HUES48 (cell line): Measurements from ENCODE around the gene ZXDC.
A peak's percentile ranks its signal among the peaks of the same experiment; 100 is the strongest.

ENCODE experiments used
- H3K27ac ChIP-seq: one replicate; pipeline ENCODE4 v1.7.0; 2013; ENCODE audit warnings: low read depth, low read length, inconsistent platforms
- H3K27me3 ChIP-seq: 2 replicates; pipeline ENCODE4 v1.6.1; 2013; ENCODE audit warnings: mild to moderate bottlenecking, low read length; ENCODE audit not compliant: control insufficient read depth, insufficient read depth
- H3K36me3 ChIP-seq: 2 replicates; pipeline ENCODE4 v1.6.1; 2013; ENCODE audit warnings: low read length; ENCODE audit not compliant: control insufficient read depth, insufficient read depth
- H3K4me1 ChIP-seq: 2 replicates; pipeline ENCODE4 v1.6.1; 2013; ENCODE audit warnings: mild to moderate bottlenecking, low read length; ENCODE audit not compliant: control insufficient read depth, insufficient read depth
- H3K4me3 ChIP-seq: 2 replicates; pipeline ENCODE4 v1.5.1; 2013; ENCODE audit warnings: mild to moderate bottlenecking, low read depth, low read length
- H3K9ac ChIP-seq: 2 replicates; pipeline ENCODE4 v1.6.1; 2013; ENCODE audit warnings: mild to moderate bottlenecking, low read depth, low read length, moderate library complexity
- H3K9me3 ChIP-seq: 2 replicates; pipeline ENCODE4 v1.6.1; 2013; ENCODE audit warnings: low read length; ENCODE audit not compliant: control insufficient read depth, insufficient read depth

The ZXDC gene

DNA sequence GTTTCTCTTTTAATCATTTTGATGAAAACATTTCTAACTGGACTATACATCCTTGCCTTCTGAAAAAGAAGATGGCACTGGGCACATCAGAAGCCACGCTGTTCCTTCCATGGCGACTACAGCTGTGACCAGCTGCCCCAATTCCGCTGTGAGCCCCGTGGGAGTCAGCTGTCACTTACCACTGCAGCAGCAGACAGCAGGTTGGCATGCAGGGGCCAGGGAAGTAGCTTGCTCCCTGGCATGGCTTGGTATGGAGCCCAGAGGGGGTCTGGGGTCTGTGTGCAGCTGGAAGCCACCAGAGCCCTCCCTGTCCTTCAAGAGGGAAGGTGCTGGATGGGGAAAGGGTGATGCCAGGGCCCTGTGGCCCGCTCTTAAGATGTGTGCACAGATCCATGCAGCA is 4.5 kb upstream of the ZXDC start:
- Histone ChIP-seq H3K27me3 (no peaks in the 10 kb centered on the region), H3K9me3 (no peaks in the 10 kb centered on the region), H3K36me3 (no peaks in the 10 kb centered on the region), H3K4me1 (peaks cover 20% of the 10 kb centered on the region), H3K9ac (no peak overlapping the region), H3K4me3 (no peak overlapping the region), H3K27ac (no peak overlapping the region)

DNA sequence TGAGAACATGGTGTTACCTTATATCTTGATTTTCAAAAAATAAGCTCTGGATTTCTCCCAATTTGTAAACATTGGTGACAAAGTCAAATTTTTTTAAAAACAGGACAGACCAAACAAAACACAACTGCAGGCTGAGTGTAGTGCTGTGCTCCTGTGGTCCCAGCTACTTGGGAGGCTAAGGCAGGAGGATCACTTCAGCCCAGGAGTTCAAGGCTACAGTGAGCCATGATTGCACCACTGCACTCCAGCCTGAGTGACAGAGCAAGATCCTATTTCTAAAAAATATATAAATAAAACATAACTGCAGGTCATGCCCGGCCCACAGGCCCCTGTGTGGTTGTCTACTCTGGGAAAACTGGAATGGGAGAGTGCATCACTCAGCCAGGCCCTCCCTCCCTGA is 4.0 kb upstream of the ZXDC start:
- Histone ChIP-seq H3K9me3 (no peaks in the 10 kb centered on the region), H3K27ac (no peak overlapping the region), H3K27me3 (no peaks in the 10 kb centered on the region), H3K36me3 (no peaks in the 10 kb centered on the region), H3K4me3 (no peak overlapping the region), H3K9ac (no peak overlapping the region), H3K4me1 (peaks cover 15% of the 10 kb centered on the region)

DNA sequence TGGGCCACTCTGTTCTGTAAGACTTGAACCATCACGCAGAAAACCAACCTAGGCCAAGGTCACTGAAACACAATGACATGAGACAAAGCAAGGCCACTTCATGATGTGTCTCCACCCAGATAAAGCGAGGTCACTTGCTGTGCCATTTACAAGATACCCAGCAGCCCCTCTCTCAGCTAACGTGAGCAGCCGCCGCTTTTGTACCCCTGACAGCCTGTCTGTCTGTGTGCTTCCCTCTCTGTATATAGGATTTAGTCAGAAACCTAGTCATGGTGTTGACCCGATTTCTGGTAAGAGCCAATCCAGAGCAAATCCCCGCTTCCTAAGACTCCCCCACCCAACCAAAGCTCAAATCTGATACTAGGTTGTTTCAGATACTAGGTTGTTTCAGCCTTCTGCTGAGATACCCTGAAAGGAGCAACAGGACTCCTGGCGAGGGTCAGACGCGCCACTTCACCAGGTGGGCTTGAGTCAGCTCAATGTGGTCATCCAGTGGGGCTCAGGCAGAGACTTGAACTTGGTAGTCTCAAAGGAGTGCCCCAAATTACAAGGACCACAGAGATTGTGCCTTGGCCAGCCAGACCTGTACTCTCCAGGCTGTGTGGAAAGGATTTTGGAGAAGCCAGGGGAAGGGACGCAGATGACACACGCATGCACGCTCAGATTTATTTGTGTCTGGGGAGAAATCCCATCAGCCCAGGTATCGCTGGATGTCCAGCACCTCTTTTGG is 3.1 kb upstream of the ZXDC start:
- no peak overlapping the region for H3K27ac ChIP-seq

DNA sequence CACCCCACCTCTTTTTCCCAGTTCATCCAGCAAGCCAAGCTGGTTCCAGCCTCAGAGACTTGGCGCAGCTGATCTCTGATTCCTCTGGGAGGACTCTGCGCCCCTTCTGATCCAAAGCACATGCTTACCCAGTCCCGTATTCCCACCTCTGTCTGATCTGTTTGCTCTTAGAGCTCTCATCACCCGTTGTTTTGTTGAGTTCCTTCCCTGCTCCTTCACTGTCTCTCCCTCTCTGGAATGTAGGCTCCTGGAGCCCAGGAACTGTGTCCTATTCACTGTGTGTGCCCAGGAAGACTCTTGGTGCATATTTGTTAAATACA is 1.3 kb upstream of the ZXDC start:
- Histone ChIP-seq H3K4me3 (no peak overlapping the region), H3K27ac (no peak overlapping the region)

More for the DNA sequence above, 3.1 kb upstream of the ZXDC start:
- Histone ChIP-seq H3K4me3 (no peak overlapping the region), H3K4me1 (peaks cover 10% of the 10 kb centered on the region), H3K9ac (no peak overlapping the region), H3K9me3 (no peaks in the 10 kb centered on the region), H3K36me3 (no peaks in the 10 kb centered on the region), H3K27me3 (no peaks in the 10 kb centered on the region)

DNA sequence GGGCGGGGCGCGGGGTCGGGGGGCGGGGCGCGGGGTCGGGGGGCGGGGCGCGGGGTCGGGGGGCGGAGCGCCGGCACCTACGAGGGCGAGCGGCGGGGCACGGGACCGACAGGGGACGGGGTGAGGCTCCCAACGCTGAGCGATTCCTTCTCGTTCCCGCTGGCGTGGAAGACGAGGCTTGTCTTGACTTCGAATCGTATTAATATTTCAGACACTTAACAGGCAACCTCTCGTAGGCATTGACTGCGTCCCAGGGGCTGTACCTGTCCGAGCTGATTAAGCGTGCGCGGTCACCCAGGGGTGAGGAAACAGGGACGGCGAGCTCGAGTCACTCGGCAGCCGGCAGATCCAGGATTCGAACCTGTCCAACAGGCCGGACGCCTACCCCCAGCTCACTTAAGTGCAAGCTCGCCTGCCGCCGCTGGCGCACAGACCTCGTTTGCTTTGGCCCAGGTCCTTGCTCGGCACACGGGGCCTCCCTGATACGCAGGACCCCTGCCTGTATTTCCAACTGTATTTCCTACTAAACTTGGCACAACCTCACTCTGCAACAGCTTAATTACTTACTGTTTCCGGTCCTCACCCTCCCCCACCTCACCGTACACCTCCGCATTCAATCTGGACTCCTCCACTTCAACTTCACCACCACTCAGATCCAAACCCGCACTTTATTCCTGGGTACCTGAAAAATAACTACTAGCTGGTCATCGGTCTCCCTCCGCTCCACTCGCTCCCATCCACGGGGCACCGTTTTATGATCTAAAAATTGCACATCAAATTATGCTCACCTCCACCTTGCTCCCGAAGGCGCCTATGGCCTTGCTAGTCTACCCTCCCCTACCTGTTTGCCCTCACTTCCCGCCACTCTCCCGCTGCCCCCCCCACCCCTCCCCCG is 722 bp upstream of the ZXDC start:
- peaks cover 10% of the 10 kb centered on the region for H3K36me3 ChIP-seq
- H3K4me1 ChIP-seq, result peaks cover 23% of the 10 kb centered on the region
- H3K27ac ChIP-seq, result peak overlapping the region; percentile 67
- H3K4me3 ChIP-seq, result peak overlapping the region; percentile 85
- no peaks in the 10 kb centered on the region for H3K27me3 ChIP-seq
- no peaks in the 10 kb centered on the region for H3K9me3 ChIP-seq
- H3K9ac ChIP-seq, result peak overlapping the region; percentile 83

More for the DNA sequence above, 1.3 kb upstream of the ZXDC start:
- Histone ChIP-seq H3K4me1 (peaks cover 23% of the 10 kb centered on the region), H3K9ac (no peak overlapping the region), H3K27me3 (no peaks in the 10 kb centered on the region), H3K9me3 (no peaks in the 10 kb centered on the region), H3K36me3 (peaks cover 4% of the 10 kb centered on the region)

DNA sequence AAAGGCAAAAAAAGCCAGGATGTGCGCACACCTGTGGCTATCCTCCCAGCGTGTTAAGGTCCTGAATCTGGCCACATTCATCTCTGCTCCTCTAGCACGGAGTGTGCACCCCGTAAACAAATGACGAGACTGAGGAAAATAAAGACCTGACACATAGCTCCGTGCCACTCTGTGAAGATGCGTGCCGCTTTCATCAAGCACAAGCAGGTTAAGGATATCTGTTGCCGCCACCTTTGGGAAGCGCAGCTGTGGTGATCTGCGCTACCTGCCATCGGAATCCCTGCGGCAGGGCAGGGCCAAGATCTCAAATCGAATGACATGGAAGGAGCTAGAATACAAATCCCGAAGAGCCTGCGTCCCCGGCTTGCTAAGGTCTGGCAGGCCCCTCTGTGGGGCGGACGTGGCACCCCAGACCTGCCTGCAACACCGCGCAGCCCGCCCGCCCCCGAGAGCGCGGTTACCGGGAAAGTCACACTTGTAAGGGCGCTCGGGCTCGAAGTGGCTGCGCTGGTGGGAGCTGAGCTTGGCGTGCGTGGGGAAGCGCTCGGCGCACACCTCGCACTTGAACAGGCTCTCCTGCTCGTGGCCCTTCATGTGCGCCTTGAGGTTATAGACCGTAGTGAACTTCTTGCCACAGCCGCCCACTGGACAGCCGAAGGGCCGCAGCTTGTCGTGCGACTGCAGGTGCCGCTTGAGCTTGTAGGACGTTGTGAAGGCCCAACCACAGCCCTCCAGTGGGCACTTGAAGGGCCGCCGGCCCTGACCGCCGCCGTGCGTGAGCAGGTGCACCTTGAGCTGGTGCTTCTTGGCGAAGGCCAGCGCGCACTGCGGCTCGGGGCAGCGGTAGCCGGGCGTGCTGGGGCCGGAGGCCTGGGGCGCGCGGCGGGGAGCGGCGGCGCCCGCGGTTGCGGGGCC is 936 bp downstream of the ZXDC start:
- Histone ChIP-seq H3K9ac (peak overlapping the region; percentile 32), H3K4me3 (peak overlapping the region; percentile 78), H3K4me1 (peaks cover 23% of the 10 kb centered on the region), H3K27me3 (no peaks in the 10 kb centered on the region), H3K36me3 (peaks cover 26% of the 10 kb centered on the region), H3K9me3 (no peaks in the 10 kb centered on the region), H3K27ac (peak overlapping the region; percentile 79)

DNA sequence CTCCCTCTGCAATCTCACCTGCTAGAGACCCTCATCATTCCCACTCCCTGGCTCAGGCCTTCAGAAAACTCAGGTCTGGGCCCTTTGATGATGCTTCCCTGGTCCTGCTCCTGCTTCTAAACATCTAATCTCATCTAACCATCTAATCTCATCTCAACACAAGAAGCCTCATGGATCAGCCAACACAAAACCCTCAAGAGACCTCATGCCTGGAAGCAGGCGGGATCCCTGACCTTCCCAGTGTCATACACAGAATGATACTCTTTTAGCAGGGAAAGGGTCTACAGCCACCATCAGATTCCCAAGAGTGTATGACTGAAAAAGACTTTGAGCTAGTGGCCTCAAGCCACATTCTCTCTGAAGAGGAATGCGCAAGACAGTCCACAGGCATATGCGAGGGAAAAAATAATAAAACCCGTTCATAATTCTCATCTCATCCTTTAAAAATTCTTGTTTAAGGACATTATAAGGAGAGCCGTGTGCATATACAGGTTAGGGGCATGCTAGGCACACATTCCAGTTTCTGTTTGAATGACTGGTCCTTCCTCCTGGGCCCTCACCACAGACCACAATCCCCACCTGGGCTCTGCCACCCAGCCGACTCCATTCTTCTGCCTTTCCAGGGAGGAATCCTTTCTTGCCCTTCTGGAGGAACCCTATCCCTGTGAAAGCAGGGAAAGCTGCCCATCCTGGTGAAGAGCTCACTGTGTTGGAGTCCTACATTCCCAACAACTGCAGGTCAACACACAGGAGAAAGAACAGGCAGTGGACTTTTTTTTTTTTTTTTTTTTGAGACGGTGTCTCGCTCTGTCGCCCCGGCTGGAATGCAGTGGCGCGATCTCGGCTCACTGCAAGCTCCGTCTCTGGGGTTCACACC is 2.2 kb downstream of the ZXDC start:
- H3K4me3 ChIP-seq, result no peak overlapping the region
- no peak overlapping the region for H3K9ac ChIP-seq
- no peaks in the 10 kb centered on the region for H3K27me3 ChIP-seq
- no peak overlapping the region for H3K27ac ChIP-seq
- peaks cover 39% of the 10 kb centered on the region for H3K36me3 ChIP-seq
- H3K9me3 ChIP-seq, result no peaks in the 10 kb centered on the region
- peaks cover 23% of the 10 kb centered on the region for H3K4me1 ChIP-seq

DNA sequence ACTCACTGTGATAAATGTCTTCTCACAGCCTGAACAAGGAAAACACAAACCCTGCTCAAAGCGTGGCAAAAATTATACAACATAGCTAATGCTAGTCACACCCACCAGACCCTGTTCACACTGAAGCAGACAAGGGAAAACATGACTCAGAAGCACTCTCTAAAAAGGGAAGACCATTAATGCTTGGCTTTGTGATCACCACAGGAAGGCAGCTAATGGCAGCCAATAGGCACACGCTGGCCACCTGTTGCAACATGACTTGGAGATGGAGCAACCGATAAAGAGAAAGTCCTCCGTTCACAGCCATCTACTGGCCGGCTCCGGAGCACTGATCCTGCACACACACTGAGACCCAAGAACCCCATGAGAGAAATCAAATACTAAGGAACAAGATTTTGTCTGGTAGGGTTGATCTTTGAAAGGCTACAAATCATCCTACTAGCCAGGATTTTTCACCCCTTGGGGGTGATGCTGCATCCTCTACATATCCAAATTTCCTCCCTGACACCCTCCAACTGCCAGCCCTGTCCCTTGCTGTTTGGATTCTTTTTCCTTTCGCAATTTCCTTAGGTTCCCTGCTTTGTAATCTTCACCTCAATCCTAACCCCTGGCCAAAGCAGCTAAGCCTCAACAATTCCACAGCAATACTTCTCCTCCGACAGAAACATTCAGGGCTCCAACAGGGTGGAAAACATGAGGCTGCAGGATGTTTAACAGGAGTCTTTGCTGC is 3.2 kb downstream of the ZXDC start:
- H3K27me3 ChIP-seq, result no peaks in the 10 kb centered on the region
- H3K36me3 ChIP-seq, result peaks cover 50% of the 10 kb centered on the region
- H3K9ac ChIP-seq, result no peak overlapping the region
- H3K27ac ChIP-seq, result no peak overlapping the region
- no peaks in the 10 kb centered on the region for H3K9me3 ChIP-seq
- peaks cover 23% of the 10 kb centered on the region for H3K4me1 ChIP-seq
- H3K4me3 ChIP-seq, result no peak overlapping the region

DNA sequence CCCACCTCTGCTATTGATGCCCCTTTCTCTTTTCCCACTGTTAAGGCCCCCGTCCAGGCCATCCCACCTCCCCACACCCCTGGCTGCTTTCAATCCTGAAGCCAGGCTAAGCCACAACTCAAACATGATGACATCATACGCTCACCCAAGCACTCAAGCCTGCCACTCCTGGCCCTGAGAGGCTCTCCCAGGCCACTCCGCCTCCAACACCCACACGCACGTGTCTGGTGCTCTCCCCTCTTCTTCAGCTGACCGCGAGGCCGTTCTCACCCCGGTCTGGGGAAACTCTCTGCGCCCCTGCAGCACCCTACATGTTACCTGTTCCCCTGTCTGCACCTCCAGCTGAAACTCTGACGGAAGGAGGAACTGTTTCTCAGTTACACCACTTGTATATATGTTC is 6.2 kb downstream of the ZXDC start:
- H3K9ac ChIP-seq, result no peak overlapping the region
- H3K36me3 ChIP-seq, result peaks cover 79% of the 10 kb centered on the region
- no peaks in the 10 kb centered on the region for H3K9me3 ChIP-seq
- no peak overlapping the region for H3K4me3 ChIP-seq
- no peak overlapping the region for H3K27ac ChIP-seq
- H3K4me1 ChIP-seq, result peaks cover 14% of the 10 kb centered on the region
- H3K27me3 ChIP-seq, result no peaks in the 10 kb centered on the region
